B cell (primary cell): Measurements from ENCODE around the gene CDK9. TPM values are rescaled to one million over a fixed set of nuclear protein-coding genes. Genes with fewer than 3 reads are reported as not detected.

Experiments used
- ATAC-seq: fragments of 200-7000 bp; cut with Tn5 transposase; one replicate; pipeline ENCODE4 v1.10.0; 2021; ENCODE audit warnings: low read depth, mild to moderate bottlenecking, moderate number of reproducible peaks, moderate library complexity
- CTCF ChIA-PET: fragments of 350-600 bp; sonication (Branson Sonifier 250); formaldehyde crosslinking; loops from one replicate; lab custom pipeline; 2021; ENCODE audit warnings: antibody characterized with exemption, inconsistent platforms; lab: Charles Lee
- POLR2A ChIA-PET: fragments of 350-600 bp; sonication (Branson Sonifier 250); formaldehyde crosslinking; loops from one replicate; lab custom pipeline; 2021; ENCODE audit warnings: antibody characterized with exemption; lab: Charles Lee
- DNase-seq: peaks from one replicate; pipeline ENCODE4 v3.0.0; 2013
- H2AFZ ChIP-seq: 2 replicates; pipeline ENCODE4 v1.6.1; 2012; ENCODE audit warnings: mild to moderate bottlenecking, low read depth, low read length; ENCODE audit not compliant: insufficient read depth, poor library complexity, severe bottlenecking
- H3K27ac ChIP-seq, 2 donors: 1 replicate in 1 of 2; 2 replicates in 1 of 2; pipeline ENCODE4 v1.5.1; 2012 to 2013; ENCODE audit warnings: low read length in 2 of 2, mild to moderate bottlenecking in 2 of 2, moderate library complexity in 1 of 2
- H3K27me3 ChIP-seq, 4 experiments: fragments of 200-600 bp in 1 of 4; sonication (generic) in 1 of 4; replicated peaks in 1 of 4; 1 replicate in 2 of 4; 2 replicates in 2 of 4; pipeline versions ENCODE4 v1.6.1 to v1.7.0; 2013 to 2016; ENCODE audit warnings: low read length in 3 of 4, mild to moderate bottlenecking in 2 of 4, mixed read lengths in 1 of 4, moderate library complexity in 1 of 4; ENCODE audit not compliant: insufficient read depth in 4 of 4, control insufficient read depth in 3 of 4; ENCODE audit errors: control extremely low read depth in 1 of 4
- H3K36me3 ChIP-seq, 2 experiments: replicated peaks in 1 of 2; 1 replicate in 1 of 2; 2 replicates in 1 of 2; pipeline versions ENCODE4 v1.6.1 to v1.7.1; 2013; ENCODE audit warnings: low read length in 1 of 2; ENCODE audit not compliant: insufficient read depth in 2 of 2, control insufficient read depth in 1 of 2; ENCODE audit errors: control extremely low read depth in 1 of 2, extremely low read depth in 1 of 2
- H3K4me1 ChIP-seq, 2 donors: fragments of 200-600 bp in 1 of 2; sonication (generic) in 1 of 2; 1 replicate in 1 of 2; 2 replicates in 1 of 2; pipeline versions ENCODE4 v1.5.1 to v1.6.1; 2013 to 2017; ENCODE audit warnings: low read length in 2 of 2; ENCODE audit not compliant: control insufficient read depth in 2 of 2, insufficient read depth in 2 of 2
- H3K4me2 ChIP-seq: replicated peaks from 2 replicates; pipeline ENCODE3; 2012; ENCODE audit warnings: mild to moderate bottlenecking, low read depth, low read length; ENCODE audit not compliant: poor library complexity, severe bottlenecking
- H3K4me3 ChIP-seq, 5 experiments: fragments of 200-600 bp in 1 of 5; sonication (generic) in 1 of 5; 1 replicate in 3 of 5; 2 replicates in 2 of 5; pipeline versions ENCODE4 v1.5.1 to v1.7.0; 2011 to 2016; ENCODE audit warnings: low read length in 4 of 5, mild to moderate bottlenecking in 4 of 5, low read depth in 2 of 5, control low read depth in 1 of 5, moderate library complexity in 1 of 5; ENCODE audit not compliant: insufficient read depth in 1 of 5; ENCODE audit errors: control extremely low read depth in 1 of 5, extremely low read depth in 1 of 5
- H3K79me2 ChIP-seq: fragments of 200-600 bp; sonication (generic); one replicate; pipeline ENCODE4 v1.6.0; 2016; ENCODE audit warnings: low read length; ENCODE audit not compliant: control insufficient read depth, insufficient read depth
- H3K9ac ChIP-seq: fragments of 200-600 bp; sonication (generic); 2 replicates; pipeline ENCODE4 v1.6.1; 2017; ENCODE audit warnings: mild to moderate bottlenecking, low read length, moderate library complexity
- H3K9me3 ChIP-seq, 3 donors: one replicate each; pipeline versions ENCODE4 v1.6.1 to v1.7.1; 2013; ENCODE audit warnings: low read length in 2 of 3; ENCODE audit not compliant: control insufficient read depth in 2 of 3, insufficient read depth in 1 of 3; ENCODE audit errors: control extremely low read depth in 1 of 3
- H4K20me1 ChIP-seq: 2 replicates; pipeline ENCODE4 v1.6.0; 2012; ENCODE audit warnings: mild to moderate bottlenecking, low read length; ENCODE audit not compliant: insufficient read depth, control insufficient read depth, poor library complexity, severe bottlenecking
- H3K27ac Mint-ChIP-seq: one replicate; pipeline ENCODE4 v1.8.0; 2021; ENCODE audit warnings: mixed read lengths
- H3K27me3 Mint-ChIP-seq: one replicate; pipeline ENCODE4 v1.8.0; 2021; ENCODE audit warnings: mixed read lengths
- H3K4me1 Mint-ChIP-seq: one replicate; pipeline ENCODE4 v1.8.0; 2021; ENCODE audit warnings: mixed read lengths
- H3K4me3 Mint-ChIP-seq: one replicate; pipeline ENCODE4 v1.8.0; 2021; ENCODE audit warnings: mixed read lengths
- H3K9me3 Mint-ChIP-seq: one replicate; pipeline ENCODE4 v1.8.0; 2022; ENCODE audit warnings: mixed read lengths; ENCODE audit not compliant: insufficient read depth
- CTCF ChIP-seq: fragments of 200-600 bp; IDR thresholded peaks from one replicate; pipeline ENCODE4 v1.8.0; 2022; ENCODE audit warnings: antibody characterized with exemption, mild to moderate bottlenecking
- EZH2 ChIP-seq: IDR thresholded peaks from 2 replicates; pipeline ENCODE4 v1.6.1; 2012; ENCODE audit warnings: borderline replicate concordance, low read depth, mild to moderate bottlenecking, moderate library complexity, low read length; ENCODE audit not compliant: insufficient read depth, poor library complexity, severe bottlenecking
- WGBS: methylation state at CpG from one replicate; pipeline ENCODE4 v1.1.5; 2013; ENCODE audit warnings: missing lambda C conversion rate; ENCODE audit not compliant: insufficient coverage; 5-methylcytosine and 5-hydroxymethylcytosine counted together
- intact Hi-C: fragments of 100-400 bp; cut with micrococcal nuclease; formaldehyde crosslinking; loops from one replicate; pipeline ENCODE4 v1.10.0; 2022
- polyA plus RNA-seq: library from polyadenylated mRNA; depleted of rRNA; stranded (reverse); fragments of >200 nt; gene quantifications from 2 replicates; pipeline ENCODE4 v1.2.3, GENCODE V29; 2012
- total RNA-seq, 2 donors: library from RNA; stranded (reverse); fragments of 120-200 nt in 1 of 2; gene quantifications; 1 replicate in 1 of 2; 2 replicates in 1 of 2; pipeline versions ENCODE4 v1.2.3 to v1.2.4, GENCODE V29; 2013 to 2022

The CDK9 gene
- total and polyA plus RNA-seq, 2 donors (not counting 1 experiment from before 2014, with no cell fraction given) = 145 to 176 TPM

- H3K4me1 Mint-ChIP-seq = peaks cover 9% of the 10 kb centered on the region
- no peak overlapping the region for H2AFZ ChIP-seq
- peaks cover 35% of the 10 kb centered on the region for H3K79me2 ChIP-seq
- H3K27me3 Mint-ChIP-seq = no peaks in the 10 kb centered on the region
- no peak overlapping the region for H3K27ac Mint-ChIP-seq
- no peaks in the 10 kb centered on the region for H3K9me3 Mint-ChIP-seq
- CTCF ChIA-PET = interaction anchor here (0.9 kb wide), 2 partner anchors 49 to 215 kb away, joined by 4 read pairs; no protein-coding TSS in a partner anchor
- WGBS = 73% methylated on average over 12 of the region's 17 CpGs
- peak overlapping the region in 1 of 2 donors; percentile 6 for H3K27ac ChIP-seq
- POLR2A ChIA-PET = interaction anchor here (0.6 to 0.7 kb wide), 2 partner anchors 22 to 30 kb away, joined by 5 to 8 read pairs; no protein-coding TSS in a partner anchor
- H3K36me3 ChIP-seq = peaks cover 0 to 58% of the 10 kb centered on the region in 2 experiments
- peaks cover 8 to 11% of the 10 kb centered on the region in 2 donors for H3K4me1 ChIP-seq
- peaks cover 8% of the 10 kb centered on the region for H4K20me1 ChIP-seq
- no peak overlapping the region for H3K4me2 ChIP-seq
- DNase-seq (no peak), ATAC-seq (no peak)
- intact Hi-C loops = no loop called here
- no peak overlapping the region for H3K4me3 ChIP-seq
- H3K9ac ChIP-seq = no peak overlapping the region
- no peaks in the 10 kb centered on the region for H3K9me3 ChIP-seq
- no peak for TF ChIP-seq EZH2
- no peak for TF ChIP-seq CTCF
- no peak overlapping the region for H3K4me3 Mint-ChIP-seq
- no peaks in the 10 kb centered on the region for H3K27me3 ChIP-seq
These were observed 22.6 kb downstream of the CDK9 start for GRCh38 chr9:127808347-127809001.

- H3K4me2 ChIP-seq = no peak overlapping the region
- ATAC-seq (no peak), DNase-seq (no peak)
- H3K27ac Mint-ChIP-seq = peak overlapping the region; percentile 26
- H3K9me3 Mint-ChIP-seq = no peaks in the 10 kb centered on the region
- H3K4me3 Mint-ChIP-seq = no peak overlapping the region
- H3K9me3 ChIP-seq = no peaks in the 10 kb centered on the region
- no peak overlapping the region for H3K4me3 ChIP-seq
- H3K9ac ChIP-seq = no peak overlapping the region
- ChIA-PET CTCF (interaction anchor here (0.9 kb wide), 2 partner anchors 49 to 215 kb away, joined by 4 read pairs; no protein-coding TSS in a partner anchor), POLR2A (interaction anchor here (0.6 to 0.7 kb wide), 2 partner anchors 22 to 29 kb away, joined by 5 to 8 read pairs; no protein-coding TSS in a partner anchor)
- WGBS = 97% methylated on average over 7 of the region's 9 CpGs
- H3K4me1 Mint-ChIP-seq = peaks cover 5% of the 10 kb centered on the region
- peaks cover 29% of the 10 kb centered on the region for H3K79me2 ChIP-seq
- intact Hi-C loops = no loop called here
- H2AFZ ChIP-seq = no peak overlapping the region
- H3K36me3 ChIP-seq = peaks cover 0 to 62% of the 10 kb centered on the region in 2 experiments
- peaks cover 6% of the 10 kb centered on the region for H4K20me1 ChIP-seq
- peak overlapping the region in 1 of 2 donors; percentile 6 for H3K27ac ChIP-seq
- peaks cover 2 to 5% of the 10 kb centered on the region in 2 donors for H3K4me1 ChIP-seq
- no peaks in the 10 kb centered on the region for H3K27me3 Mint-ChIP-seq
- H3K27me3 ChIP-seq = no peaks in the 10 kb centered on the region
- no peak for TF ChIP-seq CTCF
- TF ChIP-seq EZH2 = no peak
These were observed 23.2 kb downstream of the CDK9 start for GRCh38 chr9:127809002-127809539.
